DMS79 treated with DMSO at 0.1 percent for 48 hours (cell line): Measurements from ENCODE around the gene RPTOR.
"Not testable (repeated sequence)": the region's sequence is repeated elsewhere in the genome, so short reads cannot be mapped to it uniquely, and the experiment has no call there.

Experiments
- DNase-seq: peaks from one replicate; lab custom pipeline; 2025; lab: John Stamatoyannopoulos, UW

RPTOR gene

GRCh38 chr17:80615376-80615775 is 70.7 kb downstream of the RPTOR start:
- DNase-seq, result no peak

GRCh38 chr17:80616705-80617104 is 72.1 kb downstream of the RPTOR start:
- no peak for DNase-seq

GRCh38 chr17:80618304-80618703 is 73.7 kb downstream of the RPTOR start:
- no peak for DNase-seq

- DNase-seq, result no peak
These were observed 75.0 kb downstream of the RPTOR start for GRCh38 chr17:80619535-80620235.

GRCh38 chr17:80621335-80621996 is 76.8 kb downstream of the RPTOR start:
- no peak for DNase-seq

- DNase-seq, result peak; percentile 9
These were observed 77.3 kb downstream of the RPTOR start for GRCh38 chr17:80621997-80622357.

GRCh38 chr17:80624864-80625263 is 80.2 kb downstream of the RPTOR start:
- no peak for DNase-seq

GRCh38 chr17:80625627-80626026 is 81.0 kb downstream of the RPTOR start:
- DNase-seq, result no peak

GRCh38 chr17:80628881-80629280 is 84.2 kb downstream of the RPTOR start:
- DNase-seq, result not testable (repeated sequence)

GRCh38 chr17:80629298-80630028 is 84.8 kb downstream of the RPTOR start:
- DNase-seq, result no peak

- DNase-seq, result no peak
These were observed 86.0 kb downstream of the RPTOR start for GRCh38 chr17:80630560-80631120.

- DNase-seq, result no peak
These were observed 86.8 kb downstream of the RPTOR start for GRCh38 chr17:80631142-80632045.

- DNase-seq, result no peak
These were observed 87.5 kb downstream of the RPTOR start for GRCh38 chr17:80632046-80632581.

GRCh38 chr17:80633207-80633606 is 88.6 kb downstream of the RPTOR start:
- no peak for DNase-seq

- DNase-seq, result no peak
These were observed 89.4 kb downstream of the RPTOR start for GRCh38 chr17:80633994-80634566.

- DNase-seq, result no peak
These were observed 91.9 kb downstream of the RPTOR start for GRCh38 chr17:80636361-80637018.

- peak; percentile 43 for DNase-seq
These were observed 92.6 kb downstream of the RPTOR start for GRCh38 chr17:80637048-80637781.

GRCh38 chr17:80639658-80640057 is 95.0 kb downstream of the RPTOR start:
- no peak for DNase-seq

GRCh38 chr17:80640366-80641084 is 95.9 kb downstream of the RPTOR start:
- no peak for DNase-seq
